H7 (cell line): ENCODE measurements around the gene SLC2A13. TPM values are rescaled to one million over a fixed set of nuclear protein-coding genes. Genes with fewer than 3 reads are reported as not detected.

ENCODE experiments used
- total RNA-seq: library from RNA; depleted of rRNA; stranded (reverse); fragments of >200 nt; shearing (Covaris generic); gene quantifications from 2 replicates; pipeline ENCODE4 v1.2.3, GENCODE V29; 2014; rRNA removed

Gene SLC2A13
- total RNA-seq, 1 experiment from 2014 or later = 13.8 TPM

Other genes with a start within 250 kb of the SLC2A13 start
- gene LRRK2, start 118.9 kb upstream of the SLC2A13 start, total RNA-seq = 0.14 and 0.26 TPM in 2 replicates